Muscle layer of duodenum (tissue), 2 donors: ENCODE data around the gene ZCCHC14.

ENCODE experiments used
- H3K27ac ChIP-seq: one replicate; pipeline ENCODE4 v1.7.0; 2013; ENCODE audit warnings: mild to moderate bottlenecking, low read length
- H3K27me3 ChIP-seq: one replicate; pipeline ENCODE4 v1.7.0; 2013; ENCODE audit warnings: low read depth, mild to moderate bottlenecking, control low read depth, low read length
- H3K36me3 ChIP-seq, 2 donors: one replicate each; pipeline ENCODE4 v1.7.0; 2013; ENCODE audit warnings: low read length in 2 of 2, control low read depth in 1 of 2, mild to moderate bottlenecking in 1 of 2; ENCODE audit not compliant: insufficient read depth in 2 of 2, control insufficient read depth in 1 of 2
- H3K4me1 ChIP-seq, 2 donors: one replicate each; pipeline ENCODE4 v1.7.0; 2013; ENCODE audit warnings: low read length in 2 of 2, mild to moderate bottlenecking in 2 of 2, control low read depth in 1 of 2, moderate library complexity in 1 of 2; ENCODE audit not compliant: insufficient read depth in 2 of 2, control insufficient read depth in 1 of 2
- H3K4me3 ChIP-seq, 2 donors: one replicate each; pipeline ENCODE4 v1.7.0; 2013; ENCODE audit warnings: low read length in 2 of 2, low read depth in 1 of 2, mild to moderate bottlenecking in 1 of 2
- H3K9me3 ChIP-seq, 2 donors: one replicate each; pipeline ENCODE4 v1.7.0; 2013; ENCODE audit warnings: low read length in 2 of 2, control low read depth in 1 of 2, mild to moderate bottlenecking in 1 of 2; ENCODE audit not compliant: control insufficient read depth in 1 of 2
- donor health status: healthy.

Gene ZCCHC14

GRCh38 chr16:87410968-87411367 lies 81.9 kb downstream of the ZCCHC14 start:
- H3K4me3 ChIP-seq = no peak overlapping the region
- H3K27me3 ChIP-seq = no peaks in the 10 kb centered on the region
- H3K27ac ChIP-seq = no peak overlapping the region
- H3K4me1 ChIP-seq = no peaks in the 10 kb centered on the region
- peaks cover 33 to 75% of the 10 kb centered on the region in 2 donors for H3K36me3 ChIP-seq
- no peaks in the 10 kb centered on the region for H3K9me3 ChIP-seq

GRCh38 chr16:87410530-87410929 lies 82.3 kb downstream of the ZCCHC14 start:
- Histone ChIP-seq H3K36me3 (peaks cover 31 to 78% of the 10 kb centered on the region in 2 donors), H3K4me1 (no peaks in the 10 kb centered on the region), H3K4me3 (no peak overlapping the region), H3K9me3 (no peaks in the 10 kb centered on the region), H3K27ac (no peak overlapping the region), H3K27me3 (no peaks in the 10 kb centered on the region)

GRCh38 chr16:87409781-87410180 lies 83.0 kb downstream of the ZCCHC14 start:
- Histone ChIP-seq H3K36me3 (peaks cover 34 to 79% of the 10 kb centered on the region in 2 donors), H3K4me3 (no peak overlapping the region), H3K4me1 (no peaks in the 10 kb centered on the region), H3K9me3 (no peaks in the 10 kb centered on the region), H3K27me3 (no peaks in the 10 kb centered on the region), H3K27ac (no peak overlapping the region)

- Histone ChIP-seq H3K36me3 (peaks cover 33 to 80% of the 10 kb centered on the region in 2 donors), H3K4me3 (no peak overlapping the region), H3K27ac (no peak overlapping the region), H3K4me1 (no peaks in the 10 kb centered on the region), H3K27me3 (no peaks in the 10 kb centered on the region), H3K9me3 (no peaks in the 10 kb centered on the region)
Measured at GRCh38 chr16:87409153-87409552, 83.7 kb downstream of the ZCCHC14 start.

GRCh38 chr16:87407511-87408112 lies 85.2 kb downstream of the ZCCHC14 start:
- Histone ChIP-seq H3K4me1 (no peaks in the 10 kb centered on the region), H3K27me3 (no peaks in the 10 kb centered on the region), H3K9me3 (no peaks in the 10 kb centered on the region), H3K27ac (peak overlapping the region; percentile 10), H3K4me3 (no peak overlapping the region), H3K36me3 (peaks cover 41 to 79% of the 10 kb centered on the region in 2 donors)

GRCh38 chr16:87406495-87407088 lies 86.2 kb downstream of the ZCCHC14 start:
- Histone ChIP-seq H3K27me3 (no peaks in the 10 kb centered on the region), H3K4me1 (no peaks in the 10 kb centered on the region), H3K9me3 (no peaks in the 10 kb centered on the region), H3K36me3 (peaks cover 41 to 72% of the 10 kb centered on the region in 2 donors), H3K4me3 (no peak overlapping the region), H3K27ac (peak overlapping the region; percentile 25)

- Histone ChIP-seq H3K4me3 (no peak overlapping the region), H3K27ac (no peak overlapping the region), H3K36me3 (peaks cover 29 to 56% of the 10 kb centered on the region in 2 donors), H3K4me1 (no peaks in the 10 kb centered on the region), H3K27me3 (no peaks in the 10 kb centered on the region), H3K9me3 (no peaks in the 10 kb centered on the region)
Measured at GRCh38 chr16:87404764-87405625, 87.8 kb downstream of the ZCCHC14 start.

GRCh38 chr16:87395181-87395842 lies 97.5 kb downstream of the ZCCHC14 start:
- peaks cover 12 to 14% of the 10 kb centered on the region in 2 donors for H3K36me3 ChIP-seq
- H3K9me3 ChIP-seq = no peaks in the 10 kb centered on the region
- H3K27me3 ChIP-seq = no peaks in the 10 kb centered on the region
- H3K27ac ChIP-seq = no peak overlapping the region
- H3K4me3 ChIP-seq = no peak overlapping the region
- peaks cover 17 to 21% of the 10 kb centered on the region in 2 donors for H3K4me1 ChIP-seq

GRCh38 chr16:87393680-87394055 lies 99.2 kb downstream of the ZCCHC14 start:
- Histone ChIP-seq H3K9me3 (no peaks in the 10 kb centered on the region), H3K27me3 (no peaks in the 10 kb centered on the region), H3K27ac (no peak overlapping the region), H3K4me3 (peak overlapping the region; percentile 91 to 95), H3K36me3 (peaks cover 3 to 5% of the 10 kb centered on the region in 2 donors), H3K4me1 (peaks cover 17 to 21% of the 10 kb centered on the region in 2 donors)

- Histone ChIP-seq H3K4me3 (peak overlapping the region; percentile 91 to 95), H3K4me1 (peaks cover 19 to 22% of the 10 kb centered on the region in 2 donors), H3K9me3 (no peaks in the 10 kb centered on the region), H3K36me3 (peaks cover 0 to 6% of the 10 kb centered on the region in 2 donors), H3K27ac (peak overlapping the region; percentile 93), H3K27me3 (no peaks in the 10 kb centered on the region)
Measured at GRCh38 chr16:87392821-87393679, 99.8 kb downstream of the ZCCHC14 start.
